ENCODE data around the gene FICD.

FICD gene

DNA sequence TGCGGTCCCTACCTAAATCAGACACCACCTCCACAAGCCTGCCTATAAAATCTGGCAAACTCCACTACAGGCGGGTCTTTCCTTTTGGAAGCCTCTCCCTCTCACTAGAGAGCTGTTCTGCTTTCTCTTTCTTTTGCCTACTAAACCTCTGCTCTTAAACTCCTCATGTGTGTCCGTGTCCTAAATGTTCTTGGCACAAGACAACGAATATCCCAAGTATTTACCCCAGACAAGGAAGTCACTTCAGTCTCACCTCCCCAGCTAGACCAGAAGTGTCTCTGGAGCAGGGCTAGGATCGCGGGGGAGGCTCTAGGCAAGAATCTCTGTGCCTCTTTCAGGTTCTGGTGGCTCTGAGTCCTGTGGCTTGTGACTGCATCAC lies 37.2 kb upstream of the FICD start:
- TF ChIP-seq, protein P1, sequence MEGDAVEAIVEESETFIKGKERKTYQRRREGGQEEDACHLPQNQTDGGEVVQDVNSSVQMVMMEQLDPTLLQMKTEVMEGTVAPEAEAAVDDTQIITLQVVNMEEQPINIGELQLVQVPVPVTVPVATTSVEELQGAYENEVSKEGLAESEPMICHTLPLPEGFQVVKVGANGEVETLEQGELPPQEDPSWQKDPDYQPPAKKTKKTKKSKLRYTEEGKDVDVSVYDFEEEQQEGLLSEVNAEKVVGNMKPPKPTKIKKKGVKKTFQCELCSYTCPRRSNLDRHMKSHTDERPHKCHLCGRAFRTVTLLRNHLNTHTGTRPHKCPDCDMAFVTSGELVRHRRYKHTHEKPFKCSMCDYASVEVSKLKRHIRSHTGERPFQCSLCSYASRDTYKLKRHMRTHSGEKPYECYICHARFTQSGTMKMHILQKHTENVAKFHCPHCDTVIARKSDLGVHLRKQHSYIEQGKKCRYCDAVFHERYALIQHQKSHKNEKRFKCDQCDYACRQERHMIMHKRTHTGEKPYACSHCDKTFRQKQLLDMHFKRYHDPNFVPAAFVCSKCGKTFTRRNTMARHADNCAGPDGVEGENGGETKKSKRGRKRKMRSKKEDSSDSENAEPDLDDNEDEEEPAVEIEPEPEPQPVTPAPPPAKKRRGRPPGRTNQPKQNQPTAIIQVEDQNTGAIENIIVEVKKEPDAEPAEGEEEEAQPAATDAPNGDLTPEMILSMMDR (conservative IDR thresholded peaks at IDR 0.05; ENCODE audit: low read length), result no peak

DNA sequence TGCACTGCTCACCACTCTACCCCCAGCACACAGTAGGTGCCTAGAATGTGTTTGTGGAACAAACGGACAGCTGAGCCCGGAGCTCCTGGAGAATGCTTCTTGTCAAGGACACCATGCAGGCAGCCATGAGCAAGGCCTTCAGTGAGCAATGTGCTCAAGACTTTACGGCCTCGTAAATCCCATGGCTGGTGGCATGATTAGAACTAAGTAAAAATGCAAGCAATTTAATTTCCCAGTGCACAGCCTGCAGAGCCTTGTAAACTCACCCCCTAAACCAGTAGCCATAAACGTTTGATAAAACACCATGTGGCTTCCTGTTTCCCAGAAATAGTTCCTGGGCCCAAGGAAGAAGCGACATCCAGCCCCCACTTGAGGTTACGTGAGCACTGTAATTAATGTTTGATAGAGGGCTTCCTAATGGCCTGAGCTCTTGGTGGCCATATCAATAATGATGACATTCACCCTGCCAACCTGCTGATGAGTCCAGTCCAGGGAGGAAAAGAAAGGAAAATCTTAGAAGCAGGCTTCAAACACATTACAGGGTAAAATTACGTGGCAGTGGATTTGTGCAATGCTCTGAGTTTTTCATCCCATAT lies 36.4 kb upstream of the FICD start:
- TF ChIP-seq, protein P1 (conservative IDR thresholded peaks at IDR 0.05; ENCODE audit: low read length), result no peak
- DNase-seq (ENCODE audit: low read depth), result no peak
- H3K4me3 ChIP-seq (ENCODE audit: low read length), result no peak overlapping the region

More for the DNA sequence above, 37.2 kb upstream of the FICD start:
- H3K4me3 ChIP-seq (ENCODE audit: low read length), result no peak overlapping the region
- DNase-seq (ENCODE audit: low read depth), result no peak

DNA sequence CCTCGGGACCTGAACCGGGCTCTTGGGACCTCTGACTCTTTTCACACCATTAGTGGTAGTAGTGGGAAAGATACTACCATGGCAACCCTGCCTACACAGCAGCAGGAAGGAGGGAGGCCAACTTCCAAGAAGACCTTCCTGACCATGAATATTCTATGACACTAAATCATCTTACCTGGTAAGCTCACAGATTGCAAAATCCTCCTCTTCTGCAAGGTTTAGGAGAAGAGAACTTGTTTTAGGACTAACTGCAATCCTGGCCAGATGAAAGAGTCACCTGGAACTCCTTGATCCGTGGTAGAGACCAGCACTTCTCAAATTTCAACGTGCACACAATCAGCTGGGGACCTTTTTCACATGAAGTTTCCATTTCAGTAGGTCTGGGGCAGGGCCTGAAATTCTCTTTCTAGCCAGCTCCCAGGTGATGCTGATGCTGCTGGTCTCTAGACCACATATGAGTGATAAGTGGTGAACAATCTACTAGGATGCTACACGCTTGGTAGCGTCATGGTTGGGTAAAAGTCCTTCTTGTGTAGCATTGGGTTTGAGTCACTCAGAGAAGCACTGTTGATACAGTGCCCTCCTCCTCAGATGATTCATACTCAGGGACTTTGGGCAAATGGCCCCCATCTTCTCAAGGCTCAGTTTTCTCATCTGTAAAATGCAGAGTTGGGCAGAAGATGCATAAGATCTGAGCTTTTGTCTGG lies 35.6 kb upstream of the FICD start:
- H3K4me3 ChIP-seq (ENCODE audit: low read length), result no peak overlapping the region
- TF ChIP-seq, protein P1 (conservative IDR thresholded peaks at IDR 0.05; ENCODE audit: low read length), result no peak
- no peak for DNase-seq (ENCODE audit: low read depth)

DNA sequence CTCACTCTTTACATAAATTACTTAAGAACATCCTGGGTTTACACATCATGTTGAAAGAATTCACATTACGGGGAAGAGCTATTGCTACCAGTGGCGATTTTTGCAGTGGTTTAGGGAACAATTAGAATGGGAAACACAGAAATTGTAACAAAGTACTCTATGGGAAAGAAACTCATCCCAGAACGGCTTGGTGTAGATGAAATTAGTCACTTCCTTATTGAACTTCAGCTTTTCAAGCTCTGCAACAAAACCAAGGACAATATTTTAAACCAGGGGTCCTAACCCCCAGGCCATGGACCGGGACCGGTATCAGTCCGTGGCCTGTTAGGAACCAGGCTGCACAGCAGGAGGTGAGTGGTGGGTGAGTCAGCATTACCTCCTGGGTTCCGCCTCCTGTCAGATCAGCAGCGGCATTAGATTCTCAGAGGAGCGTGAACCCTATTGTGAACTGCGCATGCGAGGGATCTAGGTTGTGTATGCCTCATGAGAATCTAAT lies 32.3 kb upstream of the FICD start:
- no peak overlapping the region for H3K4me3 ChIP-seq (ENCODE audit: low read length)
- no peak for DNase-seq (ENCODE audit: low read depth)
- TF ChIP-seq, protein P1 (conservative IDR thresholded peaks at IDR 0.05; ENCODE audit: low read length), result no peak

DNA sequence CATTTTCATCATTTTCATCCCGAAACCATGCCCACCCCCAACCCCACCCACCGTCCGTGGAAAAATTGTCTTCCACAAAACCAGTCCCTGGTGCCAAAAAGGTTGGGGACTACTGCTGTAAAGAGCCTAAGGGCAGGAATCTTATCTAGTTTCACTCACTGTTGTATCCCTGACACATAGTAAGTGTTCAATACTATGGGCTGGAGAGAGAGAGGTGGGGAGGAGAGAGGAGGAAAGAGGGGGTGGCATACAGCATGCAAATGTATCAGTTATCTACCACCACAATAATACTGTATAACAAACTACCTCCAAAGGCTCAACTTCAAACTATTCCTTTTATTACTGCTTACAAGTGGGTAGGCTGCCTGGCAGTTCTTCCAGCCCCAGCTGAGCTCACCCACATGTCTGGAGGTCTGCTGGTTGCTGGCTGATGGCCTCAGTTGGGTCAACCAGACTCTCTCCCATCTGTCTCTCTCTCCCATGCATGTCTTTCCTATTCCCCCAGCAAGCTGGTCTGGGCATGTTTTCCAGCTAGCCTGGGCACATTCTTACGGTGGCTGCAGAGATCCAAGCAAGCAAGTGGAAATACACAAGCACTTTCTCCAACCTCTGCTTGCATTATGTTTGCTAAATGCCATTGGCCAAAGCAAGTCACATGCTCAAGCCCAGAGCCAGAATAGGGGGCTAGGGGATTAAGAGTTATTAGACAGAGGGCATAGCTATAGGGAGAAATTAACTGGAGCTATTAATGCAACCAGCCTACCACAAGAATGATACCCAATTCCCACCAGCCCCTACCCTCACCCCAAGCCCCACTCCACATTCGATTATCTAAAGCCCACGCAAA lies 31.6 kb upstream of the FICD start:
- no peak for DNase-seq (ENCODE audit: low read depth)
- no peak overlapping the region for H3K4me3 ChIP-seq (ENCODE audit: low read length)
- TF ChIP-seq, protein P1 (conservative IDR thresholded peaks at IDR 0.05; ENCODE audit: low read length), result no peak

DNA sequence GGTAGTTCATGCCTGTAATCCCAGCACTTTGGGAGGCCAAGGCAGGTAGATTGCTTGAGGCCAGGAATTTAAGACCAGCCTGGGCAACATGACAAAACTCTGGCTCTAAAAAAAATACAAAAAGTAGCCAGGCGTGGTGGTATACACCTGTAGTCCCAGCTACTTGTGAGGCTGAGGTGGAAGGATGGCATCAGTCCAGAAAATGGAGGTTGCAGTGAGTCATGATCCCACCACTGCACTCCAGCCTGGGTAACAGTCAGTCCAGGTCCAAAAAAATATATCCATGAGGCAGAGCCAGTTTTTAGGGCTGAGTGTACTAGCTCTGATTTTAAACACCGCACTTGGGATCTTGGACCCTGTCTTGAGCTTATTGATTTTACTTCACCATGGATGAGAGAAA lies 30.6 kb upstream of the FICD start:
- TF ChIP-seq, protein P1 (conservative IDR thresholded peaks at IDR 0.05; ENCODE audit: low read length), result no peak
- no peak overlapping the region for H3K4me3 ChIP-seq (ENCODE audit: low read length)
- no peak for DNase-seq (ENCODE audit: low read depth)

Data from AG10803 (cell line).